Caco-2 (cell line): ENCODE data around the gene CTXND1. TPM values are rescaled to one million over a fixed set of nuclear protein-coding genes. Genes with fewer than 3 reads are reported as not detected.

Experiments
- BruUV-seq: library from RNA; stranded (reverse); fragments of 400-500 nt; replicated peaks from 2 replicates; lab custom pipeline; 2021; lab: Mats Ljungman, UMichigan
- CTCF ChIA-PET: fragments of 300-600 bp; sonication (Branson Sonifier 250); formaldehyde crosslinking; loops from one replicate; lab custom pipeline; 2022; ENCODE audit warnings: antibody characterized with exemption; lab: Charles Lee
- POLR2A ChIA-PET: fragments of 300-600 bp; sonication (Branson Sonifier 250); formaldehyde crosslinking; loops from one replicate; lab custom pipeline; 2022; ENCODE audit warnings: antibody characterized with exemption; lab: Charles Lee
- DNase-seq, 2 experiments: peaks; one replicate each; pipeline versions ENCODE4 v3.0.0 to v3.0.0-alpha.2; 2020 to 2022
- H3K27me3 ChIP-seq: replicated peaks from 2 replicates; pipeline ENCODE4 v1.6.0; 2011; ENCODE audit warnings: low read length; ENCODE audit not compliant: control insufficient read depth, insufficient read depth
- H3K36me3 ChIP-seq: 2 replicates; pipeline ENCODE4 v1.5.1; 2011; ENCODE audit warnings: low read length; ENCODE audit not compliant: control insufficient read depth, insufficient read depth
- H3K4me1 ChIP-seq: fragments of 250-450 bp; sonication (Bioruptor Pico); 2 replicates; pipeline ENCODE4 v1.5.1; 2020; ENCODE audit warnings: mild to moderate bottlenecking
- H3K4me3 ChIP-seq: 2 replicates; pipeline ENCODE4 v1.5.1; 2011; ENCODE audit warnings: low read depth, mild to moderate bottlenecking, control low read depth, low read length
- H3K9me3 ChIP-seq: fragments of 250-450 bp; sonication (Bioruptor Pico); 2 replicates; pipeline ENCODE4 v1.5.1; 2020; ENCODE audit warnings: mild to moderate bottlenecking, moderate library complexity
- H3K27ac Mint-ChIP-seq: one replicate; pipeline ENCODE4 v1.8.0; 2022; ENCODE audit warnings: mixed read lengths; ENCODE audit not compliant: unreplicated experiment
- H3K27me3 Mint-ChIP-seq: one replicate; pipeline ENCODE4 v1.8.0; 2022; ENCODE audit warnings: mixed read lengths; ENCODE audit not compliant: insufficient read depth, unreplicated experiment
- H3K36me3 Mint-ChIP-seq: one replicate; pipeline ENCODE4 v1.8.0; 2022; ENCODE audit warnings: mild to moderate bottlenecking, mixed read lengths; ENCODE audit not compliant: insufficient read depth, unreplicated experiment
- H3K4me1 Mint-ChIP-seq: one replicate; pipeline ENCODE4 v1.8.0; 2022; ENCODE audit warnings: low read depth, mixed read lengths; ENCODE audit not compliant: unreplicated experiment
- H3K4me3 Mint-ChIP-seq: one replicate; pipeline ENCODE4 v1.8.0; 2022; ENCODE audit warnings: mild to moderate bottlenecking, moderate library complexity, mixed read lengths; ENCODE audit not compliant: unreplicated experiment
- H3K9me3 Mint-ChIP-seq: one replicate; pipeline ENCODE4 v1.8.0; 2022; ENCODE audit warnings: mixed read lengths; ENCODE audit not compliant: unreplicated experiment
- intact Hi-C: fragments of 100-400 bp; cut with micrococcal nuclease; formaldehyde crosslinking; loops from one replicate; pipeline ENCODE4 v1.10.0; 2022; ENCODE audit not compliant: unreplicated experiment
- total RNA-seq: library from RNA; stranded (reverse); gene quantifications from 2 replicates; pipeline ENCODE4 v1.2.3, GENCODE V29; 2022
- TF ChIP-seq, protein P1 (sequence below), 2 experiments: fragments of 200-600 bp in 1 of 2; IDR thresholded peaks; 1 replicate in 1 of 2; 2 replicates in 1 of 2; pipeline versions ENCODE4 v1.5.1 to v1.8.0; 2011 to 2022; ENCODE audit warnings: antibody characterized with exemption in 1 of 2, control low read depth in 1 of 2, inconsistent platforms in 1 of 2, low read depth in 1 of 2, low read length in 1 of 2, mild to moderate bottlenecking in 1 of 2, moderate library complexity in 1 of 2; ENCODE audit not compliant: insufficient read depth in 1 of 2, severe bottlenecking in 1 of 2, unreplicated experiment in 1 of 2

Gene CTXND1
- total RNA-seq, 1 experiment from 2014 or later = 0.05 TPM

DNA sequence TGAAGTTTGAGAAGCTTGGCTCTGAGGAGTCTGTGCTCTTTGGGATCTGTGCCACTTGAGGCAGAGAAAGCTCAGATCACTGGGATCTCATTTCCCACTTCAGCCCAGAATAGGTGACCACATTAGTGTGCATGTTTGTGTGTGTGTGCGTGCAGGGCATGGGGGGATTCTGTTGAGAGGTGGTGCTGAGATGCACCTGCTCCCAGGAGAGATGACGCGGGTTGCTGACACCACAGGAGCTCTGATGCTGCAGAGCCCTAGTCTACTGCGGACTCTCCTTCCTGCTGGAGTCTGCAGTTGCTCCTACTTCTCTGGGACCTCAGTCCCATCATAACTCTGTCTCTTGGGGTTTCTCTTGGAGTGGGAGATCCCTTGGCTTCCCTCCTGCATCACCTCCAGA is 14.7 kb upstream of the CTXND1 start:
- ChIA-PET POLR2A (no interaction called here), CTCF (no interaction called here)
- no peaks in the 10 kb centered on the region for H3K36me3 ChIP-seq
- H3K4me3 Mint-ChIP-seq = no peak overlapping the region
- no peak overlapping the region for H3K27ac Mint-ChIP-seq
- TF ChIP-seq, protein P1, sequence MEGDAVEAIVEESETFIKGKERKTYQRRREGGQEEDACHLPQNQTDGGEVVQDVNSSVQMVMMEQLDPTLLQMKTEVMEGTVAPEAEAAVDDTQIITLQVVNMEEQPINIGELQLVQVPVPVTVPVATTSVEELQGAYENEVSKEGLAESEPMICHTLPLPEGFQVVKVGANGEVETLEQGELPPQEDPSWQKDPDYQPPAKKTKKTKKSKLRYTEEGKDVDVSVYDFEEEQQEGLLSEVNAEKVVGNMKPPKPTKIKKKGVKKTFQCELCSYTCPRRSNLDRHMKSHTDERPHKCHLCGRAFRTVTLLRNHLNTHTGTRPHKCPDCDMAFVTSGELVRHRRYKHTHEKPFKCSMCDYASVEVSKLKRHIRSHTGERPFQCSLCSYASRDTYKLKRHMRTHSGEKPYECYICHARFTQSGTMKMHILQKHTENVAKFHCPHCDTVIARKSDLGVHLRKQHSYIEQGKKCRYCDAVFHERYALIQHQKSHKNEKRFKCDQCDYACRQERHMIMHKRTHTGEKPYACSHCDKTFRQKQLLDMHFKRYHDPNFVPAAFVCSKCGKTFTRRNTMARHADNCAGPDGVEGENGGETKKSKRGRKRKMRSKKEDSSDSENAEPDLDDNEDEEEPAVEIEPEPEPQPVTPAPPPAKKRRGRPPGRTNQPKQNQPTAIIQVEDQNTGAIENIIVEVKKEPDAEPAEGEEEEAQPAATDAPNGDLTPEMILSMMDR (IDR thresholded peaks at IDR 0.05; ENCODE audit: insufficient read depth in 1 of 2, low read depth in 1 of 2, low read length in 1 of 2, severe bottlenecking in 1 of 2, unreplicated experiment in 1 of 2) = no peak
- H3K4me3 ChIP-seq = no peak overlapping the region
- no peaks in the 10 kb centered on the region; the same call in none of the 2 replicates for H3K27me3 ChIP-seq
- no peak for DNase-seq
- H3K9me3 ChIP-seq = no peaks in the 10 kb centered on the region
- H3K9me3 Mint-ChIP-seq = no peaks in the 10 kb centered on the region
- no peaks in the 10 kb centered on the region for H3K36me3 Mint-ChIP-seq
- H3K4me1 ChIP-seq = no peaks in the 10 kb centered on the region
- H3K27me3 Mint-ChIP-seq = peaks cover 23% of the 10 kb centered on the region
- intact Hi-C loops = no loop called here
- BruUV-seq = no TSS peak
- H3K4me1 Mint-ChIP-seq = no peaks in the 10 kb centered on the region

DNA sequence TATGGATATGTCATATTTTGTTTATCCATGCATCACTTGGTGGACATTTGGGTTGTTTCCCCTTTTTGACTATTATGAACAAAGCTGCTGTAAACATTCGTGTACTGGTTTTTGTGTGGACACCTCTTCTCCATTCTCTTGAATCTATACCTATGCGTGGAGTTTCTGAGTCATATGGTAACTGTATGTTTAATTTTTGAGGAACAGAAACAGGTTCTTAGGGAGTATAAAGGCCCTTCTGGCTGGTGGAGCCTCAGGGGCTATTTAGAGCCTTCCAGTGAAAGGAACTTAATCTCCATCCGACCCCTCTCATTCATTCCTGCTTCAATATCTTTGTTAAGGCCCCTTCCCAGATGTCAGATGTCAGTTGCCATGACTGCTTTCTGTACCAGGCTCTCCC is 14.1 kb upstream of the CTXND1 start:
- Histone ChIP-seq H3K4me1 (no peaks in the 10 kb centered on the region), H3K36me3 (no peaks in the 10 kb centered on the region), H3K4me3 (no peak overlapping the region), H3K27me3 (no peaks in the 10 kb centered on the region; the same call in none of the 2 replicates), H3K9me3 (no peaks in the 10 kb centered on the region)
- intact Hi-C loops = no loop called here
- ChIA-PET POLR2A (no interaction called here), CTCF (no interaction called here)
- no peaks in the 10 kb centered on the region for H3K9me3 Mint-ChIP-seq
- H3K27ac Mint-ChIP-seq = no peak overlapping the region
- H3K27me3 Mint-ChIP-seq = peaks cover 17% of the 10 kb centered on the region
- TF ChIP-seq, protein P1 (IDR thresholded peaks at IDR 0.05; ENCODE audit: insufficient read depth in 1 of 2, low read depth in 1 of 2, low read length in 1 of 2, severe bottlenecking in 1 of 2, unreplicated experiment in 1 of 2) = no peak
- no peak overlapping the region for H3K4me3 Mint-ChIP-seq
- no TSS peak for BruUV-seq
- no peaks in the 10 kb centered on the region for H3K4me1 Mint-ChIP-seq
- H3K36me3 Mint-ChIP-seq = no peaks in the 10 kb centered on the region
- DNase-seq = no peak

DNA sequence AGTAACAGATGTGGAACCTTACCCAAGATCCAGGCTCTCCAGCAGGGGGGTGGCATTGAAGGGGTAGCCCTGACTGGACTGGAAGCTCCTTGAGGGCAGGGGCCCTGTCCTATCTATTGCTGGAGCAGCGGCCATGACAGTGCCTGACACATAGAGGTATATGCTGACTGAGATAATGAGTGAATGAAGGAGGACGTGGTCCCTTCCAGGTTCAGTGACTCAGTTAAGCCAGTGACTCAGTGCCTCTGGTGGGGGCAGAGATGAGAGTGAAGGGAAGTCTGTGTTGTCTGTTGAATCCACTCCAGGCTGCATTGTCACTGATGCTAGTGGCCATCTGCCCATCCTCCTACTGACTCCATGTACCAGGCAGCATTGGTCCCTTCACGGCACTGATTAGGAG is 13.0 kb upstream of the CTXND1 start:
- no peak overlapping the region for H3K4me3 Mint-ChIP-seq
- peaks cover 15% of the 10 kb centered on the region for H3K27me3 Mint-ChIP-seq
- no peaks in the 10 kb centered on the region for H3K4me1 ChIP-seq
- H3K4me3 ChIP-seq = no peak overlapping the region
- no peaks in the 10 kb centered on the region for H3K36me3 ChIP-seq
- ChIA-PET CTCF (no interaction called here), POLR2A (no interaction called here)
- no peak for DNase-seq
- no peaks in the 10 kb centered on the region for H3K9me3 ChIP-seq
- H3K4me1 Mint-ChIP-seq = no peaks in the 10 kb centered on the region
- H3K27me3 ChIP-seq = no peaks in the 10 kb centered on the region; the same call in none of the 2 replicates
- no peak overlapping the region for H3K27ac Mint-ChIP-seq
- TF ChIP-seq, protein P1 (IDR thresholded peaks at IDR 0.05; ENCODE audit: insufficient read depth in 1 of 2, low read depth in 1 of 2, low read length in 1 of 2, severe bottlenecking in 1 of 2, unreplicated experiment in 1 of 2) = no peak
- intact Hi-C loops = no loop called here
- H3K9me3 Mint-ChIP-seq = no peaks in the 10 kb centered on the region
- no peaks in the 10 kb centered on the region for H3K36me3 Mint-ChIP-seq
- BruUV-seq = no TSS peak
